Measurements from ENCODE around the gene MMP28.

Gene MMP28

GRCh38 chr17:35808962-35809854 is 13.8 kb upstream of the MMP28 start, which contains the start of gene TAF15:
TSS of gene TAF15 (plus strand) at chr17:35809484. CDS start at chr17:35809570, 86 bp downstream.
- FAIRE-seq (no peak), DNase-seq (ENCODE audit: insufficient read length, low spot score) (peak; percentile 61)
- TF ChIP-seq CTCF (IDR thresholded peaks at IDR 0.05; ENCODE audit: insufficient read depth, missing control alignments): peak; percentile 90

GRCh38 chr17:35808240-35808961 is 13.0 kb upstream of the MMP28 start:
- DNase-seq (ENCODE audit: insufficient read length, low spot score) (no peak), FAIRE-seq (no peak)
- no peak for TF ChIP-seq CTCF (IDR thresholded peaks at IDR 0.05; ENCODE audit: insufficient read depth, missing control alignments)

GRCh38 chr17:35807371-35808144 is 12.1 kb upstream of the MMP28 start:
- DNase-seq (ENCODE audit: insufficient read length, low spot score) (no peak), FAIRE-seq (no peak)
- no peak for TF ChIP-seq CTCF (IDR thresholded peaks at IDR 0.05; ENCODE audit: insufficient read depth, missing control alignments)

GRCh38 chr17:35804658-35805192 is 9.3 kb upstream of the MMP28 start:
- DNase-seq (ENCODE audit: insufficient read length, low spot score) (peak; percentile 76), FAIRE-seq (no peak)
- peak; percentile 86 for TF ChIP-seq CTCF (IDR thresholded peaks at IDR 0.05; ENCODE audit: insufficient read depth, missing control alignments)

GRCh38 chr17:35801583-35802224 is 6.3 kb upstream of the MMP28 start:
- no peak for TF ChIP-seq CTCF (IDR thresholded peaks at IDR 0.05; ENCODE audit: insufficient read depth, missing control alignments)
- FAIRE-seq (no peak), DNase-seq (ENCODE audit: insufficient read length, low spot score) (no peak)

GRCh38 chr17:35799942-35800341 is 4.5 kb upstream of the MMP28 start:
- DNase-seq (ENCODE audit: insufficient read length, low spot score): no peak

More at GRCh38 chr17:35799942-35800341, 4.5 kb upstream of the MMP28 start:
- TF ChIP-seq CTCF (IDR thresholded peaks at IDR 0.05; ENCODE audit: insufficient read depth, missing control alignments): no peak
- no peak for FAIRE-seq

All from D721Med (cell line).